ENCODE results near the gene STARD8.

DNA sequence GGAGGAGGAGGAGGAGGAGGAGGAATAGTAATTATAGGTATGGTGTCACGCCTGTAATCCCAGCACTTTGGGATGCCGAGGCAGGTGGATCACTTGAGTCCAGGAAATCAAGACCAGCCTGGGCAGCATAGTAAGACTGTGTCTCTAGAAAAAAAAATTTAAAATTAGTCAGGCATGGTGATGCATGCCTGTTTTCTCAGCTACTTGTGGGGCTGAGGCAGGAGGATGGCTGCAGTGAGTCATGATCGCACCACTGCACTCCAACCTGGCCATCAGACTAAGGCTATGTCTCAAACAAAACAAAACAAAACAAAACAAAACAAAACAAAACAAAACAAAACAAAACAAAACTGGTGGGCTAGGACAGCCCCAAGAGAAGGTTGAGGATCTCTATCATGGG is 3.0 kb downstream of the STARD8 start:
- TF ChIP-seq GATA3 (IDR thresholded peaks at IDR 0.05; ENCODE audit: low read depth, low read length) (no peak), GATA2 (IDR thresholded peaks at IDR 0.05; ENCODE audit: low read depth, low read length) (no peak)
